Fibroblast of lung (primary cell): ENCODE measurements around the gene KSR2.

Experiments
- CTCF ChIP-seq, 2 donors: IDR thresholded peaks in 1 of 2; conservative IDR thresholded peaks in 1 of 2; 1 replicate in 1 of 2; 2 replicates in 1 of 2; pipeline ENCODE4 v1.5.1; 2011 to 2012; ENCODE audit warnings: low read length in 2 of 2, control low read depth in 1 of 2, inconsistent platforms in 1 of 2, low read depth in 1 of 2, mild to moderate bottlenecking in 1 of 2
- EZH2 ChIP-seq: IDR thresholded peaks from 2 replicates; pipeline ENCODE4 v1.5.1; 2012; ENCODE audit warnings: low read length, control low read depth, mild to moderate bottlenecking; ENCODE audit errors: missing control alignments

- no peak for TF ChIP-seq CTCF (conservative IDR thresholded peaks at IDR 0.05 in 1 of 2, IDR thresholded peaks at IDR 0.05 in 1 of 2; ENCODE audit: low read depth in 1 of 2, low read length in 2 of 2)
- TF ChIP-seq EZH2 = no peak
Measured at GRCh38 chr12:117580015-117580717, 388.6 kb downstream of the KSR2 start.
